Cardiac muscle cell (in vitro differentiated cells and primary cell): ENCODE results near the gene KDM3A. TPM values are rescaled to one million over a fixed set of nuclear protein-coding genes. Genes with fewer than 3 reads are reported as not detected.

Source experiments
- DNase-seq, 2 donors: peaks; one replicate each; pipeline versions ENCODE4 v3.0.0 to v3.0.0-alpha.2; 2010 to 2017; ENCODE audit warnings: low read depth in 1 of 2, low spot score in 1 of 2
- H3K27ac ChIP-seq: fragments of 200-600 bp; sonication (generic); 2 replicates; pipeline ENCODE4 v1.5.1; 2016
- H3K27me3 ChIP-seq: fragments of 200-600 bp; sonication (generic); 2 replicates; pipeline ENCODE4 v1.6.0; 2016; ENCODE audit warnings: control low read depth
- H3K36me3 ChIP-seq: fragments of 200-600 bp; sonication (generic); 2 replicates; pipeline ENCODE4 v1.5.1; 2016; ENCODE audit warnings: control low read depth
- H3K4me1 ChIP-seq: fragments of 200-600 bp; sonication (generic); 2 replicates; pipeline ENCODE4 v1.8.1; 2017; ENCODE audit warnings: low read depth, mild to moderate bottlenecking, mixed run types
- H3K4me3 ChIP-seq: fragments of 200-600 bp; sonication (generic); 2 replicates; pipeline ENCODE4 v1.5.1; 2016; ENCODE audit warnings: mild to moderate bottlenecking
- H3K9me3 ChIP-seq: fragments of 200-600 bp; sonication (generic); 2 replicates; pipeline ENCODE4 v1.5.1; 2017; ENCODE audit warnings: low read depth, mild to moderate bottlenecking, control low read depth
- polyA plus RNA-seq: library from polyadenylated mRNA; unstranded; fragments of >200 nt; fragmentation: Nextera tagmentation; extraction: Ambion mirVana; gene quantifications from 2 replicates; pipeline ENCODE4 v1.2.1, GENCODE V29; 2016
- total RNA-seq: library from RNA; depleted of rRNA; stranded (reverse); fragments of >200 nt; gene quantifications from 2 replicates; pipeline ENCODE4 v1.2.3, GENCODE V29; 2016
- TF ChIP-seq, protein P1 (sequence below): IDR thresholded peaks from 2 replicates; pipeline ENCODE4 v1.5.1; 2012; ENCODE audit warnings: low read depth, mild to moderate bottlenecking, low read length

Gene KDM3A
- total and polyA plus RNA-seq, 2 experiments from 2014 or later = 47.2 to 55.6 TPM

DNA sequence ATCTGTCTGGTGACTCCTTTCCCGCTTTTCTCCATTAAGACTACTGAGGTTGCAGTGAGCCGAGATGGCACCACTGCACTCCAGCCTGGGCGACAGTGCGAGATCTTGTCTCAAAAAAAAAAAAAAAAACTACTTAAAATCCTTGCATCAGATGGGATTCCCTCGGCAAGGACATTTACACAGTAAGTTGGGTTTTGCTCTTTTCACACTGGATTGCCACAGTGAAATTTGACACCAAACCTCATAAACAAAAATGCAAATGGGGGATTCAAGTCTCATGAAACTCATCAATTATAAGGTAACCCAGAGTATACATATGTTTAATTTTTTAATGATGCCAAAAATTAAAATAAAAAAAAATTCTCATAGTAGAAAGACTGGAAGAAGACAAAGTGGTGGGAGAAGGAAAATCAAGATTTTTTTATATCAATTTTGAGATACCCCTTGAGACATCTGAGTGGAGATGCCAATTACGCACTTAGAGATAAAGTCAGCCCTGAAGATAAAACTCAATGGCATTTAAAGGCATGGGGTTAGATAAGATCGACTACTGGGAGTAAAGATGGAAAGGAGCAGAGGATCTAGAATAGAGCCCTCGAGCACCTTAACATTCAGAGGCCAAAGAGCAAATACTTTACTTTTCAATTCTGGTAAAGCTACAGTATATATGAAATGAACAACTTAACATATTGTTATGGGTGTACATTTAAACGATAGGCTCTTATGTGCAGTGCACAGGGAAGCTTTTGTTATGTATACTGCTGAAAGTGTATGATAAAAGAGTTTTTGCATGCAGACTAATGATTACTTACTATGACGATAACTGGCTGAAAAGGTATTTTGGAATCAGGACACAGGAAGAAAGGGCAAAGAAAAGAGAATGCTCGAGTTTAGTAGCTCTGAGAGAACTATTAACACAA is 84.5 kb downstream of the KDM3A start:
- H3K4me3 ChIP-seq = no peak overlapping the region
- no peak overlapping the region for H3K27ac ChIP-seq
- DNase-seq = no peak
- no peaks in the 10 kb centered on the region for H3K9me3 ChIP-seq
- H3K27me3 ChIP-seq = no peaks in the 10 kb centered on the region
- TF ChIP-seq, protein P1, sequence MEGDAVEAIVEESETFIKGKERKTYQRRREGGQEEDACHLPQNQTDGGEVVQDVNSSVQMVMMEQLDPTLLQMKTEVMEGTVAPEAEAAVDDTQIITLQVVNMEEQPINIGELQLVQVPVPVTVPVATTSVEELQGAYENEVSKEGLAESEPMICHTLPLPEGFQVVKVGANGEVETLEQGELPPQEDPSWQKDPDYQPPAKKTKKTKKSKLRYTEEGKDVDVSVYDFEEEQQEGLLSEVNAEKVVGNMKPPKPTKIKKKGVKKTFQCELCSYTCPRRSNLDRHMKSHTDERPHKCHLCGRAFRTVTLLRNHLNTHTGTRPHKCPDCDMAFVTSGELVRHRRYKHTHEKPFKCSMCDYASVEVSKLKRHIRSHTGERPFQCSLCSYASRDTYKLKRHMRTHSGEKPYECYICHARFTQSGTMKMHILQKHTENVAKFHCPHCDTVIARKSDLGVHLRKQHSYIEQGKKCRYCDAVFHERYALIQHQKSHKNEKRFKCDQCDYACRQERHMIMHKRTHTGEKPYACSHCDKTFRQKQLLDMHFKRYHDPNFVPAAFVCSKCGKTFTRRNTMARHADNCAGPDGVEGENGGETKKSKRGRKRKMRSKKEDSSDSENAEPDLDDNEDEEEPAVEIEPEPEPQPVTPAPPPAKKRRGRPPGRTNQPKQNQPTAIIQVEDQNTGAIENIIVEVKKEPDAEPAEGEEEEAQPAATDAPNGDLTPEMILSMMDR = no peak
- H3K36me3 ChIP-seq = peaks cover 4% of the 10 kb centered on the region
- H3K4me1 ChIP-seq = peaks cover 9% of the 10 kb centered on the region

DNA sequence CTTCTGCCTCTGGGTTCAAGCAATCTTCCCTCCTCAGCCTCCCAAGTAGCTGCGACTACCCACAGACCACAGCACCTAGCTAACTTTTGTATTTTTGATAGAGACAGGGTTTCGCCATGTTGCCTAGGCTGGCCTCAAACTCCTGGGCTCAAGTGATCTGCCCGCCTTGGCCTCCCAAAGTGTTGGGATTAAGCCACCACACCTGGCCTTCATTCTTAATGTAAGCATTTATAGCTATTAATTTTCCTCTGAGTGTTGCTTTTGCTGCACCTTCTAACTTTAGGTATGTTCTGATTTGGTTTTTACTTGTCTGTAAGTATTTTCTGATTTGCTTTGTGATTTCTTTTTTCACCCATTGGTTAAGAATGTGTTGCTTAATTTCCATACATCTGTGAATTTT is 92.4 kb downstream of the KDM3A start:
- H3K4me3 ChIP-seq = no peak overlapping the region
- H3K27ac ChIP-seq = no peak overlapping the region
- no peaks in the 10 kb centered on the region for H3K9me3 ChIP-seq
- no peaks in the 10 kb centered on the region for H3K4me1 ChIP-seq
- DNase-seq = no peak
- peaks cover 4% of the 10 kb centered on the region for H3K36me3 ChIP-seq
- H3K27me3 ChIP-seq = no peaks in the 10 kb centered on the region
- TF ChIP-seq, protein P1 = no peak

DNA sequence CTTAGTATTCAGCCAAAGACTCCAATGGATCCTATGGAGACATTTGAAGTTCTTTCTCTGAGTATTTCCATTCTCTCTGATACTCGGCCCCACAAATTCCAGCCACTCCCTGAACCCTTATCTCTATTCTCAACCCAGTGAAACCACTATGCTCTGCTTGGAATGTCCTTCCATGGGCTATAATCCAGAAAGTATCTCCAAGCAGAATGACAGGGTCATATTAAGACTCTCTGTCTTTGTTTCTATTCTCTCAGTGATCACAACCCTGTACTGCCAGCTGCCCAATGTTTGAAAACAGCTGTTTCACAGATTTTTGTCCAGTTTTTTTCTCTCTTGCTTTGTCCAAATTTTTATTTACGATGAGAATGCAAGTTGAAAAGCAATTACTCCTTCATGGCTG is 100.2 kb downstream of the KDM3A start:
- H3K36me3 ChIP-seq = no peaks in the 10 kb centered on the region
- no peak overlapping the region for H3K27ac ChIP-seq
- H3K27me3 ChIP-seq = no peaks in the 10 kb centered on the region
- no peaks in the 10 kb centered on the region for H3K4me1 ChIP-seq
- TF ChIP-seq, protein P1 = no peak
- DNase-seq = peak in 1 of 2 donors; percentile 63
- no peak overlapping the region for H3K4me3 ChIP-seq
- peaks cover 4% of the 10 kb centered on the region for H3K9me3 ChIP-seq

Other genes with a start within 250 kb of the KDM3A start
- 107 and 112 TPM in 2 replicates for gene IMMT, start 245.9 kb upstream of the KDM3A start, total RNA-seq
- 188 and 196 TPM in 2 replicates for gene IMMT, start 245.9 kb upstream of the KDM3A start, polyA plus RNA-seq
- 22.1 and 22.6 TPM in 2 replicates for gene MRPL35, start 241.9 kb upstream of the KDM3A start, total RNA-seq
- gene MRPL35, start 241.9 kb upstream of the KDM3A start, polyA plus RNA-seq = 24.4 and 30.2 TPM in 2 replicates
- 14.6 and 22.7 TPM in 2 replicates for gene REEP1, start 103.7 kb upstream of the KDM3A start, total RNA-seq
- 19.3 and 20.4 TPM in 2 replicates for gene REEP1, start 103.7 kb upstream of the KDM3A start, polyA plus RNA-seq
- gene CHMP3, start 122.1 kb downstream of the KDM3A start, total RNA-seq = 32.4 and 47.4 TPM in 2 replicates
- 30.3 and 31.1 TPM in 2 replicates for gene CHMP3, start 122.1 kb downstream of the KDM3A start, polyA plus RNA-seq
- 19.4 and 28.1 TPM in 2 replicates for gene RNF103, start 182.5 kb downstream of the KDM3A start, total RNA-seq
- gene RNF103, start 182.5 kb downstream of the KDM3A start, polyA plus RNA-seq = 22.0 and 30.0 TPM in 2 replicates